Sigmoid colon (tissue), 7 donors: ENCODE measurements around the gene ABHD16A. TPM values are rescaled to one million over a fixed set of nuclear protein-coding genes. Genes with fewer than 3 reads are reported as not detected.

ENCODE experiments used
- DNase-seq: peaks from one replicate; pipeline ENCODE4 v3.0.0-alpha.2; 2019
- H3K27ac ChIP-seq, 4 donors: fragments of 200-600 bp; sonication (generic); one replicate each; pipeline ENCODE4 v1.5.1; 2016 to 2019; ENCODE audit warnings: mild to moderate bottlenecking in 1 of 4
- H3K27me3 ChIP-seq, 3 donors: fragments of 200-600 bp; sonication (generic); one replicate each; pipeline ENCODE4 v1.5.1; 2019; ENCODE audit warnings: mild to moderate bottlenecking in 1 of 3
- H3K36me3 ChIP-seq, 4 donors: fragments of 200-600 bp; sonication (generic); one replicate each; pipeline ENCODE4 v1.5.1; 2016 to 2019
- H3K4me1 ChIP-seq, 4 donors: fragments of 200-600 bp; sonication (generic); one replicate each; pipeline ENCODE4 v1.5.1; 2017 to 2019
- H3K4me3 ChIP-seq, 4 donors: fragments of 200-600 bp; sonication (generic); one replicate each; pipeline ENCODE4 v1.5.1; 2017 to 2019; ENCODE audit warnings: mild to moderate bottlenecking in 2 of 4, moderate library complexity in 1 of 4
- H3K9me3 ChIP-seq, 4 donors: fragments of 200-600 bp in 3 of 4; sonication (generic) in 3 of 4; one replicate each; pipeline versions ENCODE4 v1.5.1 to v1.6.1; 2013 to 2019
- EP300 ChIP-seq, 4 donors: sonication (generic); formaldehyde crosslinking; IDR thresholded peaks; one replicate each; pipeline ENCODE4 v1.6.1; 2017; ENCODE audit warnings: antibody characterized with exemption in 4 of 4
- POLR2A ChIP-seq, 2 donors: fragments of 450-650 bp; IDR thresholded peaks; one replicate each; pipeline ENCODE4 v1.6.1; 2016; ENCODE audit warnings: antibody characterized with exemption in 2 of 2, mild to moderate bottlenecking in 2 of 2, moderate library complexity in 2 of 2
- POLR2AphosphoS5 ChIP-seq, 4 donors: sonication (generic); formaldehyde crosslinking; IDR thresholded peaks; one replicate each; pipeline ENCODE4 v1.6.1; 2017; ENCODE audit warnings: antibody characterized with exemption in 4 of 4
- WGBS, 2 donors: extraction: QIAGEN DNeasy Blood & Tissue Kit; methylation state at CpG; one replicate each; pipeline ENCODE4 v1.1.7; 2013; 5-methylcytosine and 5-hydroxymethylcytosine counted together
- intact Hi-C: fragments of 100-400 bp; cut with DNase I; formaldehyde crosslinking; loops from one replicate; pipeline ENCODE4 v1.15.1; 2023
- polyA plus RNA-seq, 3 donors: library from polyadenylated mRNA; stranded (reverse); fragments of 200-250 nt; gene quantifications; one replicate each; pipeline ENCODE4 v1.2.3, GENCODE V29; 2013
- total RNA-seq, 4 donors: library from RNA; depleted of rRNA; stranded (reverse); fragments of >200 nt; gene quantifications; one replicate each; pipeline ENCODE4 v1.1.0, GENCODE V29; 2016
- TF ChIP-seq, protein P1 (sequence below), 4 experiments: fragments of 450-650 bp in 3 of 4; fragments of 200-600 bp in 1 of 4; IDR thresholded peaks; one replicate each; pipeline ENCODE4 v1.5.1; 2016 to 2019; ENCODE audit warnings: antibody characterized with exemption in 4 of 4, mild to moderate bottlenecking in 3 of 4, moderate library complexity in 2 of 4
- donor health status: healthy with polysubstance abuse.
- donor health status: Bipolar disorder and iron deficiency.
- donor health status: healthy.

The ABHD16A gene
- total and polyA plus RNA-seq, 7 donors = 16.9 to 63.4 (median 40.3) TPM

DNA sequence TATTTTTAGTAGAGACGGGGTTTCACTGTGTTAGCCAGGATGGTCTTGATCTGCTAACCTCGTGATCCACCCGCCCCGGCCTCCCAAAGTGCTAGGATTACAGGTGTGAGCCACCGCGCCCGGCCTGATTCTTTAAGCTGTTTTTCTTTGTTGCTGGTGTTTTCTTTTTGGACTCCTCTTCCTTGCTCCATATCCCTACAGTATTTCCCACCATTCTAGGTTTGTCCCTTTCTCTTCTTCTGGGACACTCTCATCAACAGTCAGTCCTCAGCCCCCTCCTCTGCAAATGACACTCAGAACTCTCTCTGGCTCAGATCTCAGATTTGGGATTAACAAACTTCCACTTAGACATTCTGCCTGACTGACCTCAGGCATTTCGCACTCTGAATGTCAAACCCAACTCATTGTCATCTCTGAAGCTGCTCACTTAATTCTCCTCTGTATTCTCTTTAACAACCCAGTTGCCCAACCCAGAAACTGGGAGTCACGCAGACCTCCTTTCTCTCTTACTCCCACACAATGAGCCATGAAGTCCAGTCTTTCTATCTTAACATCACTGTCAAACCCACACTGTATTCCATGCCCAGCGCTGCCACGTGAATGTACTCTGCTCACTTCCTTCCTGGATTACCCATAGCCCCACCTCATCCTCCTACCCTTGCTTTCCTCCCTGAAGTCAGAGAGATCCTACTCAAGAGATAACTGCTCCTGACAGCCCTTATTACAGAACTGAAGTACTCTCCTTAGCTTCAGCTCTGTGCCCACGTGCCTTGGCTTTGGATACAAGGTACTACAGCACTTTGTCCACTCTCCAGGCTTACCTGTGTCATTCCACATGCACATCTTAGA, 22.6 kb upstream of the ABHD16A start:
- peaks cover 0 to 23% (median 19%) of the 10 kb centered on the region in 4 donors for H3K4me1 ChIP-seq
- peaks cover 8 to 24% (median 15%) of the 10 kb centered on the region in 4 donors for H3K36me3 ChIP-seq
- WGBS, 2 donors = 83 to 86% methylated on average over 12 of the region's 12 CpGs
- H3K4me3 ChIP-seq = no peak overlapping the region
- no peaks in the 10 kb centered on the region for H3K9me3 ChIP-seq
- no peaks in the 10 kb centered on the region for H3K27me3 ChIP-seq
- no peak overlapping the region for H3K27ac ChIP-seq
- DNase-seq = no peak
- TF ChIP-seq POLR2A (IDR thresholded peaks at IDR 0.05) = no peak
- no peak for TF ChIP-seq POLR2AphosphoS5 (IDR thresholded peaks at IDR 0.05)
- no peak for TF ChIP-seq EP300 (IDR thresholded peaks at IDR 0.05)
- TF ChIP-seq, protein P1, sequence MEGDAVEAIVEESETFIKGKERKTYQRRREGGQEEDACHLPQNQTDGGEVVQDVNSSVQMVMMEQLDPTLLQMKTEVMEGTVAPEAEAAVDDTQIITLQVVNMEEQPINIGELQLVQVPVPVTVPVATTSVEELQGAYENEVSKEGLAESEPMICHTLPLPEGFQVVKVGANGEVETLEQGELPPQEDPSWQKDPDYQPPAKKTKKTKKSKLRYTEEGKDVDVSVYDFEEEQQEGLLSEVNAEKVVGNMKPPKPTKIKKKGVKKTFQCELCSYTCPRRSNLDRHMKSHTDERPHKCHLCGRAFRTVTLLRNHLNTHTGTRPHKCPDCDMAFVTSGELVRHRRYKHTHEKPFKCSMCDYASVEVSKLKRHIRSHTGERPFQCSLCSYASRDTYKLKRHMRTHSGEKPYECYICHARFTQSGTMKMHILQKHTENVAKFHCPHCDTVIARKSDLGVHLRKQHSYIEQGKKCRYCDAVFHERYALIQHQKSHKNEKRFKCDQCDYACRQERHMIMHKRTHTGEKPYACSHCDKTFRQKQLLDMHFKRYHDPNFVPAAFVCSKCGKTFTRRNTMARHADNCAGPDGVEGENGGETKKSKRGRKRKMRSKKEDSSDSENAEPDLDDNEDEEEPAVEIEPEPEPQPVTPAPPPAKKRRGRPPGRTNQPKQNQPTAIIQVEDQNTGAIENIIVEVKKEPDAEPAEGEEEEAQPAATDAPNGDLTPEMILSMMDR (IDR thresholded peaks at IDR 0.05) = no peak
- intact Hi-C loops = loop anchor here (5.0 kb wide), 1 partner anchor 43 kb away; the partner anchor contains the start of gene LY6G5C

GRCh38 chr6:31723980-31724691, 21.0 kb upstream of the ABHD16A start:
- 93% methylated on average over 25 of the region's 25 CpGs for WGBS, 2 donors
- DNase-seq = no peak
- Histone ChIP-seq H3K36me3 (peaks cover 8 to 23% (median 15%) of the 10 kb centered on the region in 4 donors), H3K27ac (no peak overlapping the region), H3K9me3 (no peaks in the 10 kb centered on the region), H3K4me3 (no peak overlapping the region), H3K27me3 (no peaks in the 10 kb centered on the region), H3K4me1 (peaks cover 0 to 17% (median 14%) of the 10 kb centered on the region in 4 donors)
- no peak for TF ChIP-seq POLR2AphosphoS5 (IDR thresholded peaks at IDR 0.05)
- TF ChIP-seq EP300 (IDR thresholded peaks at IDR 0.05) = no peak
- no peak for TF ChIP-seq POLR2A (IDR thresholded peaks at IDR 0.05)
- TF ChIP-seq, protein P1 (IDR thresholded peaks at IDR 0.05) = no peak
- intact Hi-C loops = no loop called here

DNA sequence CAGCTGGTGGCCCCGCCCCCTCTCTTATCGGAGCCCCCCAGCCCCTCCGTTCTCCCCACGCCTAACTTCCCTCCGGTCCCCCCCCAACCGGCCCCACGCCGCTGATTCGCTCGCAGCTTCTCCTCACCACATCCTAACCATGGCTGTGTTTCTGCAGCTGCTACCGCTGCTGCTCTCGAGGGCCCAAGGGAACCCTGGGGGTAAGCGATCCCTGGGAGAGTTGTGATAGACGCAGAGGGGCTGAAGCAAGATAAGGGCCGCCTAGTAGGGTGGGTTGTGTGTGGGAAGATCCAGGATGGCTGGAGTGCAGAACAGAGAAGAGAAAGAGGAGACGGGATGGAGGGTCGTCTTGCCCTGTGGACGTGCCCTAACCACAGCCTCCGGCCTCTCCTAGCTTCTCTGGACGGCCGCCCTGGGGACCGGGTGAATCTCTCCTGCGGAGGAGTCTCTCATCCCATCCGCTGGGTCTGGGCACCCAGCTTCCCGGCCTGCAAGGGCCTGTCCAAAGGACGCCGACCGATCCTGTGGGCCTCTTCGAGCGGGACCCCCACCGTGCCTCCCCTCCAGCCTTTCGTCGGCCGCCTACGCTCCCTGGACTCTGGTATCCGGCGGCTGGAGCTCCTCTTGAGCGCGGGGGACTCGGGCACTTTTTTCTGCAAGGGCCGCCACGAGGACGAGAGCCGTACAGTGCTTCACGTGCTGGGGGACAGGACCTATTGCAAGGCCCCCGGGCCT, 20.3 kb upstream of the ABHD16A start, which contains the start of gene MPIG6B:
TSS of gene MPIG6B (plus strand) at position 129 of the 735 bp plus-strand sequence. CDS start at position 140, 11 bp downstream.
- no peaks in the 10 kb centered on the region for H3K27me3 ChIP-seq
- no peak within 1 kb of the TSS for H3K27ac ChIP-seq
- H3K4me1 ChIP-seq = peaks cover 0 to 12% (median 8%) of the 10 kb centered on the region in 4 donors
- H3K4me3 ChIP-seq = no peak within 1 kb of the TSS
- intact Hi-C loops = no loop called here
- TF ChIP-seq POLR2A (IDR thresholded peaks at IDR 0.05) (no peak), EP300 (IDR thresholded peaks at IDR 0.05) (no peak), POLR2AphosphoS5 (IDR thresholded peaks at IDR 0.05) (no peak)
- TF ChIP-seq, protein P1 (IDR thresholded peaks at IDR 0.05) = no peak
- WGBS, 2 donors = 76 to 90% methylated on average over 46 of the region's 46 CpGs
- H3K9me3 ChIP-seq = no peaks in the 10 kb centered on the region
- H3K36me3 ChIP-seq = peaks cover 8 to 23% (median 15%) of the 10 kb centered on the region in 4 donors
- no peak for DNase-seq

DNA sequence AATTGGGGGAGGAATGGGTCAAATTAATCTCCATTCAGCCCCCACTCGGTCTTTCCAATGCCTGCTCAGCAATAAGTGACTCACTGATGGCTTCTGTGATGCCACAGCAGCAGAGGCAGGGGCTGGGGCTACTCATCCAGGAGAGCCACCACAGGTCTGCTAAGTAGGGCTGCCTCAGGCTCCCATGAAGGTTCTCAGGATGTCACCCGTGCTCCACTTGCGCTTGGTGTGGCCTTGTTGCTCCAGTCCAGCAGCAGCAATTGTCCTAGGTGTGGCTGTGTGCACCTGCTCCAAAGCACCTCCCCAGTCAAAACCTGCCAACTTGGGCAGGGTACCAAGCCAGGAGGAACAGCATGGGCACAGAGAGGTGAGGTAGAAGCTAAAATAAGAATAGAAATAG, 19.0 kb upstream of the ABHD16A start:
- WGBS, 2 donors = 44 to 76% methylated on average over 3 of the region's 3 CpGs
- no peaks in the 10 kb centered on the region for H3K9me3 ChIP-seq
- no peak for DNase-seq
- intact Hi-C loops = no loop called here
- H3K36me3 ChIP-seq = peaks cover 7 to 18% (median 10%) of the 10 kb centered on the region in 4 donors
- no peaks in the 10 kb centered on the region for H3K4me1 ChIP-seq
- no peak overlapping the region for H3K27ac ChIP-seq
- H3K4me3 ChIP-seq = no peak overlapping the region
- H3K27me3 ChIP-seq = no peaks in the 10 kb centered on the region
- TF ChIP-seq EP300 (IDR thresholded peaks at IDR 0.05) (no peak), POLR2A (IDR thresholded peaks at IDR 0.05) (no peak), POLR2AphosphoS5 (IDR thresholded peaks at IDR 0.05) (no peak)
- TF ChIP-seq, protein P1 (IDR thresholded peaks at IDR 0.05) = no peak
